Large intestine (tissue), 3 donors: ENCODE data around the gene AQP6. TPM values are rescaled to one million over a fixed set of nuclear protein-coding genes. Genes with fewer than 3 reads are reported as not detected.
A peak's percentile ranks its signal among the peaks of the same experiment; 100 is the strongest.

Experiments used
- DNase-seq, 2 donors: peaks; one replicate each; pipeline versions ENCODE4 v3.0.0 to v3.0.0-alpha.2; 2013
- H3K27ac ChIP-seq: one replicate; pipeline ENCODE4 v1.5.1; 2013; ENCODE audit warnings: low read length
- H3K27me3 ChIP-seq: 2 replicates; pipeline ENCODE4 v1.6.1; 2013; ENCODE audit warnings: low read length; ENCODE audit not compliant: control insufficient read depth, insufficient read depth
- H3K36me3 ChIP-seq: 2 replicates; pipeline ENCODE4 v1.6.1; 2013; ENCODE audit warnings: low read length; ENCODE audit not compliant: control insufficient read depth, insufficient read depth
- H3K4me1 ChIP-seq: one replicate; pipeline ENCODE4 v1.6.1; 2013; ENCODE audit warnings: low read length; ENCODE audit not compliant: control insufficient read depth, insufficient read depth
- H3K4me3 ChIP-seq: one replicate; pipeline ENCODE4 v1.5.1; 2013; ENCODE audit warnings: low read length
- H3K9me3 ChIP-seq: one replicate; pipeline ENCODE4 v1.6.1; 2013; ENCODE audit warnings: mild to moderate bottlenecking, low read depth, low read length, moderate library complexity; ENCODE audit not compliant: control insufficient read depth
- WGBS: methylation state at CpG from one replicate; pipeline ENCODE4 v1.1.5; 2013; ENCODE audit warnings: low lambda C conversion rate; ENCODE audit not compliant: insufficient coverage; 5-methylcytosine and 5-hydroxymethylcytosine counted together
- polyA plus RNA-seq: library from polyadenylated mRNA; unstranded; fragments of 120-200 nt; gene quantifications from one replicate; pipeline ENCODE4 v1.2.1, GENCODE V29; 2013

The AQP6 gene
- polyA plus RNA-seq, 1 donor: 0.49 TPM

GRCh38 chr12:49973361-49973830 is 649 bp downstream of the AQP6 start:
- Histone ChIP-seq H3K27me3 (peaks cover 23% of the 10 kb centered on the region), H3K4me3 (no peak overlapping the region), H3K4me1 (peaks cover 24% of the 10 kb centered on the region), H3K36me3 (no peaks in the 10 kb centered on the region), H3K27ac (no peak overlapping the region), H3K9me3 (peaks cover 4% of the 10 kb centered on the region)
- 44% methylated on average over 2 of the region's 19 CpGs for WGBS
- DNase-seq: peak in 1 of 2 donors; percentile 76

GRCh38 chr12:49974231-49974675 is 1.5 kb downstream of the AQP6 start:
- no peak overlapping the region for H3K4me3 ChIP-seq
- H3K36me3 ChIP-seq: no peaks in the 10 kb centered on the region
- DNase-seq: peak in 1 of 2 donors; percentile 50
- H3K4me1 ChIP-seq: peaks cover 24% of the 10 kb centered on the region
- H3K27ac ChIP-seq: no peak overlapping the region
- WGBS: no CpG with 5 or more reads among the region's 15 CpGs
- peaks cover 15% of the 10 kb centered on the region for H3K27me3 ChIP-seq
- peaks cover 4% of the 10 kb centered on the region for H3K9me3 ChIP-seq

- Histone ChIP-seq H3K4me3 (no peak overlapping the region), H3K9me3 (peaks cover 4% of the 10 kb centered on the region), H3K27me3 (peaks cover 15% of the 10 kb centered on the region), H3K4me1 (peaks cover 24% of the 10 kb centered on the region), H3K36me3 (no peaks in the 10 kb centered on the region), H3K27ac (no peak overlapping the region)
- WGBS: no CpG with 5 or more reads among the region's 8 CpGs
- DNase-seq: no peak
Measured at GRCh38 chr12:49974677-49975317, 2.0 kb downstream of the AQP6 start.

- Histone ChIP-seq H3K4me1 (peaks cover 24% of the 10 kb centered on the region), H3K27me3 (peaks cover 11% of the 10 kb centered on the region), H3K36me3 (no peaks in the 10 kb centered on the region), H3K27ac (no peak overlapping the region), H3K4me3 (no peak overlapping the region), H3K9me3 (peaks cover 4% of the 10 kb centered on the region)
- WGBS: no CpG with 5 or more reads among the region's 17 CpGs
- peak in 1 of 2 donors; percentile 50 for DNase-seq
Measured at GRCh38 chr12:49975318-49975761, 2.6 kb downstream of the AQP6 start.

GRCh38 chr12:49976557-49976956 is 3.8 kb downstream of the AQP6 start:
- no peak for DNase-seq
- Histone ChIP-seq H3K9me3 (peaks cover 4% of the 10 kb centered on the region), H3K27ac (no peak overlapping the region), H3K4me1 (peaks cover 24% of the 10 kb centered on the region), H3K4me3 (no peak overlapping the region), H3K27me3 (peaks cover 6% of the 10 kb centered on the region), H3K36me3 (no peaks in the 10 kb centered on the region)
- WGBS: no CpG with 5 or more reads among the region's 2 CpGs

GRCh38 chr12:49978125-49978524 is 5.4 kb downstream of the AQP6 start:
- no peaks in the 10 kb centered on the region for H3K36me3 ChIP-seq
- H3K4me1 ChIP-seq: peaks cover 23% of the 10 kb centered on the region
- H3K27me3 ChIP-seq: peaks cover 4% of the 10 kb centered on the region
- peak overlapping the region; percentile 34 for H3K27ac ChIP-seq
- no CpG with 5 or more reads among the region's 4 CpGs for WGBS
- peaks cover 2% of the 10 kb centered on the region for H3K9me3 ChIP-seq
- DNase-seq: peak in 1 of 2 donors; percentile 58
- no peak overlapping the region for H3K4me3 ChIP-seq

- H3K27me3 ChIP-seq: peaks cover 4% of the 10 kb centered on the region
- no peak overlapping the region for H3K4me3 ChIP-seq
- peaks cover 21% of the 10 kb centered on the region for H3K4me1 ChIP-seq
- no CpG with 5 or more reads among the region's 10 CpGs for WGBS
- H3K36me3 ChIP-seq: no peaks in the 10 kb centered on the region
- no peaks in the 10 kb centered on the region for H3K9me3 ChIP-seq
- no peak for DNase-seq
- no peak overlapping the region for H3K27ac ChIP-seq
Measured at GRCh38 chr12:49979016-49979586, 6.4 kb downstream of the AQP6 start.

- Histone ChIP-seq H3K4me1 (peaks cover 20% of the 10 kb centered on the region), H3K9me3 (no peaks in the 10 kb centered on the region), H3K27me3 (peaks cover 4% of the 10 kb centered on the region), H3K4me3 (no peak overlapping the region), H3K36me3 (no peaks in the 10 kb centered on the region), H3K27ac (no peak overlapping the region)
- DNase-seq: no peak
- 100% methylated on average over 1 of the region's 3 CpGs for WGBS
Measured at GRCh38 chr12:49979791-49980190, 7.0 kb downstream of the AQP6 start.

- no peak overlapping the region for H3K27ac ChIP-seq
- no peaks in the 10 kb centered on the region for H3K36me3 ChIP-seq
- DNase-seq: no peak
- 92% methylated on average over 2 of the region's 10 CpGs for WGBS
- H3K4me1 ChIP-seq: peaks cover 13% of the 10 kb centered on the region
- peaks cover 2% of the 10 kb centered on the region for H3K27me3 ChIP-seq
- H3K9me3 ChIP-seq: no peaks in the 10 kb centered on the region
- H3K4me3 ChIP-seq: no peak overlapping the region
Measured at GRCh38 chr12:49980501-49981349, 8.0 kb downstream of the AQP6 start.
